Fibroblast of skin of abdomen (primary cell): ENCODE data around the gene RELCH.

Source experiments
- DNase-seq: peaks from one replicate; pipeline ENCODE4 v3.0.0-alpha.2; 2013

Gene RELCH

DNA sequence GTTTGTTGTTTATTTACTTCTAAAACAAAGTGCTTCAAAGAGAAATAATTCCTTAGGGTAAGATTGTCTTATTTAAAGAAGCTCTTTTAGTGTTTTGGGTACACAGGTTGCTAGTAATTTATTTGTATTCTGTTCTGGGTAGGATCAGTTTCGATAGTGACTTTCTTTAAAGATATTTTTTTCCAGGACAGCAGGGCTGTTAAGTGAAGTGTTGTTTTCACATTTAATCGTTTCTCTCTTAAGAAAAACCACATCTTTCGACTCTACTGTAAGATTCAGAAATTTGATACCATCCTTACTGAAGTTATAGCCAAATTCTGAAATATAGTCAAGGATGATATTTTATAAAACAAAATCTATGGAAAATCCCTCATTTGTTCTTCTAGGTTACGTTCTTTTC, 155.8 kb downstream of the RELCH start:
- DNase-seq: no peak

DNA sequence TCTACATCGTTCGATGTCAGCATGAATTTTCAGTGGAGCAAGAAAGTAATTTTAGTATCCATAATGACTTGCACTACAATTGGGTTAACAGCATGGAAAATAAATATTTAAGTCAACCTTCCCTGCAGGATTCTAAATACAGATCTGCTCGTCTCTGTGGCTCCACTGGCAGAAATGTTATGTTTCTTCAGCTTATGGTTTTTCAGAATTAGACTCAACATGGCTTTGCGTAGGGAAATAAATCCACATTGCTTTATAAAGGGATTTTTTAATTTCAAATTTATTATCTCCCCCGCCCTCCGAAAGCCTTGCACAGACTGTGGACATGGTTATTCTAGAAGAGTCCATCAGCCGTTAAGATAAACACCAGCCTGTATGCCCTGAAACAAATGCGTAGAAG, 156.3 kb downstream of the RELCH start:
- DNase-seq: no peak

DNA sequence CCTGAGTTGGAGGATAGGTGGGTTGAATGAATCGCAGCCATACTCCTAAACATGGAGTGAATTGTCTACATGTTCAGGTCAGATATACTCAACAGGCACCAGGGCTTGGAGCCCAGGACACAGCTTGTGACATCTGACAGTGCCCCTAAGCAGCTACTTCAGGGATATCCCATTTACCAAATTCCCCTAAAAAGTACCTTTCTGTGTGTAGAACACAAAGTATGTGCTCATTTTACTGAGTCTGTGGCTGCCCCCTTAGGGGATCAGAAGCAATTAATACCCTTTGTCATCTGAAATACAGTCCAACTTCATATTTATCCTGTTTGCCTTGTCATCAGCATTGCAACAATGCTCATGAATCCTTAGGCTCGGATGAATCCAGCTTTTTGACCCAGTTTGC, 158.9 kb downstream of the RELCH start:
- no peak for DNase-seq

DNA sequence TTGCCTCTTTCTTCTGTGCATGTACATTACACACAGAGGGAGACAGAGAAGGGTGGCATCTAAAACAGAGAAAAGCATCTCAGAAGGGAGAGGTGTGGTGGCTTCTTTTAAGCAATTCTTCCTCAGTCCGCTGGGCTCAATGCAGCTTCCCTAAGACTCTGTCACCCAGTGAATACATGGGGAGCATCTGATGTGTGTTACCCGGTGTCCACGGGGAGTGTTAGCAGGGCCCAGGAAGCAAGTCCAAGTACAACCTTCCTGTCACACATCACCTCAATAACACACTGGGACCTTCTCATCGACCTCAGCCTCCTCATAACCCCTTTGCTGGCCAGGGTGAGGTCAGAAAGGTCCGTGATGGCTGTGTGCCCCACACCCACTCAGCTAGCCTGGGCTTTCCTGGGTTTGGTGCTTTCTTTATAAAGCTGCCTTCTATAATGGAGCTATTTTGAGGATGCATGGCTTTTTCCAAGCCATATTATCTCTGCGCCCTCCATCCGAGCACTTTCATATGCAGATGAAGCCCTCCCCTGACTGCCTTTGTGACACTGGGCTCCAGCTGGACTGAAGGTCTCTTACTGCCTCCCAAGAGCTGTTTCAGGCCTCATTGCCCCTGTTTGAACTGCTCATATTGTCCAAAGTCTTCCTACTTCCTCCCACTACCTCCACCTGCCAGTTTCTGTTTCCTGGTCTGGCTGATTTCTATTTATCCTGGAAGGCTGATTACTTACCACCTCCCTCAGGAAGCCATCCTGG, 159.5 kb downstream of the RELCH start:
- no peak for DNase-seq

DNA sequence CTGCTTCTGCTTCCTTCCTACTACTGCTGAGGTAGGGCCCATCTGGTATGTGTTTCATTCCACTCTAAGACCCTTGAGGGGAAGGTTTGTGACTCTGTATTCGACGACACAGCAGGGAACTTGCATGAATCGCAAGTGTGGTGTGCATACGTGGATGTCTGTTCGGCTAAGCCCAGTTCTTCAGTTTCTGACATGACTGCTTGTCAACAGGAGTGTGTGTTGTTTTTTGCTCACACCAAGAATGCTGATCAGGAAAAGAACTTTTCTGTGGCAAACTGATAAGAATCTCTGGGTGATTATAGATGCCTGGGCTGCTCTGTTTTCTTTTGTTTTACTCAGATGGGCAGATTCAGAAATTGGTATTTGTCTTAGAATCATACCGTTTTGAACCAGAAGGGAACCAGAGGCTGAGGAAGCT, 160.0 kb downstream of the RELCH start:
- DNase-seq: no peak

DNA sequence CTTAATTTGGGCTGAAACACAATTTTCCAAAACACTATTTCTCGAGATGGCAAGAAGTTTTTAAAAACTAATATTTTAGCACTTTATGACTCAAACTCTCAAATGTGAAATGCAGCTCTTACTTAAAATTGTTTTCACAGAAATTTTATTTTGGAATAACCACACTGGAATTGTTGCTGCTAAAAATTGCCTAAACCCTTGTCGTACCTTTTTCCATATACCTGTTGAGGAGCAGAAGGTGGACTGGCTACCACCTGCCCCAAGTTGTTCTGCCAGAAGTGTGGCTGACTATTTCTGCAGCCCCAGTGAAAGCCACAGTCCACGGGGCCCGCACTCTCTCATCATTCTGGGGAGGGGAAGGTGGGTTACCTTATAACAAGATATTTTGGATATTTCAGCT, 161.4 kb downstream of the RELCH start:
- DNase-seq: no peak

DNA sequence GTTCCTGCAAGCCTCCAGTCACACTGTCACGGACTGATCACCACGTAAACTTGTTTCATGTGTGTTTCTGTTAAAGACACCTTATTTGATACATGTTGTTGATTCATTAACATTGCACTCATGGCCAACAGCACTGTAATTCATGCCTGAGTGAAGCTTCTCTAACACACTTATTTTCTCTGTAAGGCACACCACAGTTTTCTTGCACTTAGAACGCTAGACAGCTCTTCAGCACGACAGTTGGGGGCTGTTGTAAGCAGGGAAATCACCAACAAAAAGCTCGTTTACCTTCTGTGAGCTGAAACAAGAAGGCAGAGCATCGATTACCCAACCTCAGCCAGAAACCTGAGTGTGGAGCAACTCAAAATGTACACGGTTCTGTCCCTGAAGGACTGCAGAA, 166.1 kb downstream of the RELCH start:
- no peak for DNase-seq

DNA sequence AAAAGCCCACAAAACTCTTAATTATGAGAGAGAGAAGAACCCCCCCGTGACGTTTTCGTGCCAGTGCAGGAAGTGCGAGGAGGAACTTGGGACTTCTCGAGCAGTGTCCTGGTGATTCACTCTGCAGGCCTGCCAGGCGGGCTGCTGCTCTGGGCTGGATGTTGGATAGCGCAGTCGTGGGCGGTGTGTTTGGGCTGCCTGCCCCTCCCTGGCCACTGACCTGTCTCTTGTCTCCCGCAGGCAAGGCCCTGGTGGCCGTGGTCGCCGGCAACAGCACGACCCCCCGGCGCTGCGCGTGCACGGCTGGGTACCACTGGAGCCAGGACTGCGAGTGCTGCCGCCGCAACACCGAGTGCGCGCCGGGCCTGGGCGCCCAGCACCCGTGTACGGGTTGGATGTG, 167.1 kb downstream of the RELCH start:
- DNase-seq: no peak

DNA sequence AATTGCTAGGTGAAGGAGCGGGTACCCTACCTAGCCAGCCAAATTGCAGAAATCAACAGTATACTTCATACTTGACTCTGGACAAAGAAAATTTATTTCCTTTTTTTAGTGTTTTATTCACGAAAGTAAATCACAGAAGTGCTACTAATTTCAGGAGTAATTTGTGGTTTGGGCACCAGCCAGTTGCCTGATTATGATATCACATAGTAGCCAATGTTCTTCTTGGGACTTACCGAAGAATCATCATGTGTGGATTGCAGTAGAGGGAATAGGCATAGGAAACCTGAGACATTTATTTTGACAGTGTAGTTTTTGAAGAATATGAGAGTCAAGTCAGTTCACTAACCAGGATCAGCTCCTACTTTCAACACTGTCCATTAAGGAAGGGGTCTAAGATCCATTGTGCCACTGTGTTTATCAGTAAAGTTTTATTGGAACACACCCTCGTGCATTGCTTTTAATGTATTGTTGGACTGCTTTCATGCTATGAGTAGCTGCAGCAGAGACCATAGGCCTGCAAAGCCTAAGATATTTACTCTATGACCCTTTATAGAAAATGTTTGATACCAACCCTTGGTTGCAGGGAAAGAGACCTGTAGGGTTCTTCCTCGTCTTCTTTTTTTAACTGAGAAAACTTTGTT, 170.1 kb downstream of the RELCH start:
- DNase-seq: no peak
